HG03280 (cell line): ENCODE results near the gene CLK4.

ENCODE experiments used
- ATAC-seq: cut with Tn5 transposase; IDR thresholded peaks from one replicate; pipeline ENCODE4 v1.9.1; 2021; ENCODE audit warnings: mild to moderate bottlenecking, moderate library complexity; ENCODE audit not compliant: unreplicated experiment

CLK4 gene

DNA sequence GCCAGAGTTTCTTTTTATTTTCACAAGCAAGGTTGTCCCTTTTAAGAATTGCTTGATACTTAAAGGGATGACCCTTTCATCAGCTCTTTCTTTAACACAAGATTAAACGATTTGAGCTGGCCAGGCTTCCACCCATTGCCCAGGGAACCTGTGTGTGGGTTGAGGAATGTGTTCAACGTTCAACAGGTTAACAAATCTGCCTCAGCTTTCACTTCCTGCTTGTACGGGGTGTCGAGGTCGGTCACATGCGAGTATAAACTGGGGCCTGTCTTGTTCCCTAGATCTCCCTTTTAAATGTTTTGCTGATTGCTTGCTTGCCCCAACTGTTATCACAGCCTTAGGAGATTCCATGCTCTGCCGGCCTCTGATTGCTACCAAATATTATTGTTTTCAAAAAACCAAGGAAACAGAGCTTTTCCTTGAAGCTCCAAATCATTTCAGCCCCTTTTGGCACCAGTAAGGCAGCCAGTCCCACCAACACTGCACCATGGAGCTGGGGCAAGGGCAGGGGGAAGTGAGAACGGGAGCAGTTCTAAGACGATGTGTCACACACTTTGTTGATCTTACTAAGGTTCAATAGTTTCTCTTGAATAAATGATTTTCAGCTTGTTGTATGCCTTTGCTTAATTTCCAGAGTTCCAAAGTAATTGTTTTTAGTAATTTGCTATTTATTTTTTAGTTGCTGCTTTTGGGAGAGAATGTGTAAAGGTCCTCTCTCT is 10.7 kb upstream of the CLK4 start:
- no peak for ATAC-seq

DNA sequence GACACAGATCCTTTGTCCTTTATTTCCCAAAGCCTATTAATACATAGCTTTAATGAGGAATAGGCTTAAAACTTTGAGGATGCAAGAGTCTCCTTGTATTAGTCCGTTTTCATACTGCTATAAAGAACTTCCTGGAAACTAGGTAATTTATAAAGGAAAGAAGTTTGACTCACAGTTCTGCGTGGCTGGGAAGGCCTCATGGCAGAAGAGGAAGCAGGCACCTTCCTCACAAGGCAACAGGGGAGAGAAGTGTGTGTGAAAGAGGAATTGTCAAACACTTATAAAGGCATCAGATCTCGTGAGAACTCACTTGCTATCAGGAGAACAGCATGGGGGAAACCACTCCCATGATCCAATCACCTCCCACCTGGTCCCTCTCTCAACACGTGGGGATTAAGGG is 5.4 kb upstream of the CLK4 start:
- ATAC-seq, result no peak

GRCh38 chr5:178630951-178631350 is 4.1 kb upstream of the CLK4 start:
- no peak for ATAC-seq

DNA sequence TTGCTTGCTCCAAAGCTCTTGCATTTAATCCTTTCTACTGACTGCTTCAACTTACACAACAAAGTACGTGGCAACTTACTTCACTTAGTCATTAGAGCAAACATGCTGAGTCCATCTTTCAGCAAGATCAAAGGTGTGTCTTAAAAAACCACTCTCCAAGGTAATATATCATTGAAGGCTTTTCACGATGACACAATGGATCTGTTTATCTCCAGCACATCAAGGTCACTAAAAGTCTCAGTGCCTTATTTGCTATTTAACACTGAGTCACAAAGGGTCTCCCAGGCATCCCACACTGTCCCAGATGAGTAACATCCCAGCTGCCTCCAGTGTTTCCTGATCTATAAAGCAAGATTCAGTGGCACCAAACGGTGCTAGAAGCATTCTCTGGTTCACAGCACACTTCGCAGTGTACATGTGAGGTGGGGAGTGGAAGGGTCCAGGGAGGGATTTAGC is 3.7 kb upstream of the CLK4 start:
- no peak for ATAC-seq

DNA sequence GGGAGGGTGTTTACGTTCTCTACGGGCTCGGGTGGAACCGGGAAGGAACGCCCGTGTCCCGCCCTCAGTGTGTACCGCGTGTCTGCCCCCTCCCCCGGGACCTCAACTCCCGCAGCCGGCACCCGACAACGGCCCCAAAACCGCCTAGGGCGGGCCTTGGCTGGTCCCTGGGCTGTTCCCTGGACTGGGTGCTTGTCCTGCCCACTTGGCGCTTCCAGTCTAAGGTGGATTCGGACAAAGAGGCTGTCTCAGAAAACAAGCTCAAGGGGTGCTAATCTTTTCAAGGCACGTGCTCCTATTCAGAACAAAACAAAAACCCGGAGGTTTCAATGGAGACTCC is 379 bp upstream of the CLK4 start:
- no peak for ATAC-seq

DNA sequence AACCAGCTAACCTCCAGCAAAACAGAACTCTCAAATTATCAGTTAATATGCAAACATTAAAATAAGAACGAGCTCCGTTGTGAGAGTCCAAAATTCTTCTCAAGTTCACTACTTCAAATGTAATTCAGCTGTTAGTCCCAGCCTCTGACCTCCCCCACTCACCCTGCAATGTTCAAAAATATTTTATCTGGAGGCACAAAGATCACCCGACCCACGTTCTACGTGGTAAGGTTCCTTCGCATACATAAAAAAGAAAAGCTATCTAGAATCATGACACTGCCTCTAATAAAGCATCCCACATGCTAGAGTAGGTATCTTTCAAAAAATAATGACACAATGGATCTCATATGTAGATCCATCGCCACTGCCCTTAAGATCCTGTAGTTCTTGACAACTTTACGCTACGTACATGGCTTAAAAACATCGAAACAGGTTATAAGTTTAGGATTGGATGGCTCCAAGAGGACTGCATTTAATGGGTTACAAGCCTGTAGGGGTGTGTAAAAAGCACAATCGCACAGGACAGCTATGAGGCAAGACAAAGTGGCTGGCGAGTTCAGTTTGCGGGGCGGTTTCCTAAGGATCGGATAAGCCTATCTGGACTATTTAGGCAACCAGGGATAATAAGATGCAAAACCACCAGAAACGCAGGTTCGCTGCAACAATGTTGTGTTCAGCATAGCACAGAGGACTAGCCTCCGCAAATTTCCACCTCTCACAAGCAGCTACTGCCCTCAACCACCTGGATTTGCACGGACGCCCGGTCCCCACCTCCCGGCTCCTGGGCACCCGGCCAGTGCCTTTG is 969 bp downstream of the CLK4 start:
- peak; percentile 25 for ATAC-seq

DNA sequence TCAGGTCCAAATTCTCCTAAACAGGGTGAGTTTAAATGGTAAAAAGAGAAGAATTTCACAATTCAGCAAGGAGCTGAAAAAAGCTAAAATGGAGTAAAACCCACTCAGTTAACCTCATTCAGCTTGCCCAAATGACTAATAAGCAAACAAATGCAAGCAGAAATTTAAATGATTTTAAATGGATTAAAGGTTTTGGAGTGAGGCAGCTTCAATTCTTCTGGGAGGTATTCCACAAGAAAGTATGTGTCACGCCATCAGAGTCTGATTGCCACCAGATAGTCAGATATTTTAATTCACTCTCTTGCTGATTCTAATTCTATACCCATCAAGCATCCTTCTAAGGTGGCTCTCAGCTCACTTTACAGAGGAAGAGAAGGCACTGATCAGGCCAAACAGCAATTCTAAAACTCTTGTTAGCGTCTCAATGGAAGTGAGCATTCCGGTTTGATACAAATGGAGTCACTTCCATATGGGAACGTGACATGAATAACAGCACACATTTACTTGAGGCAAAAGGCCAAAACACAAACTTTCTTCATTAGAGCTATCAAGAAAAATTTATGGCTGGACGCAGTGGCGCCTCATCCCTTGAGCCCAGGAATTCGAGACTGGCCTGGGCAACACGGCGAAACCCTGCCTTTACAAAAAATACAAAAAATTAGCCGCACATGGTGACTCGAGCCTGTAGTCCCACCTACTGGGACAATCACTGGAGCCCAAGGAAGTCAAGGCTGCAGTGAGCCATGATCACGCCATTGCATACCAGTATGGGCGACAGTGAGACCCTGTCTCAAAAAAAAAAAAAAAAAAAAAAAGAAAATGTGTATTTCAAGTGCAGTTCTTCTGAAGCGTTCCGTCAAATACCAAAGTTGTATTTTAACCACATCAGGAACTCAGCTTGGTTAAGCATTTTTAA is 2.0 kb downstream of the CLK4 start:
- no peak for ATAC-seq

DNA sequence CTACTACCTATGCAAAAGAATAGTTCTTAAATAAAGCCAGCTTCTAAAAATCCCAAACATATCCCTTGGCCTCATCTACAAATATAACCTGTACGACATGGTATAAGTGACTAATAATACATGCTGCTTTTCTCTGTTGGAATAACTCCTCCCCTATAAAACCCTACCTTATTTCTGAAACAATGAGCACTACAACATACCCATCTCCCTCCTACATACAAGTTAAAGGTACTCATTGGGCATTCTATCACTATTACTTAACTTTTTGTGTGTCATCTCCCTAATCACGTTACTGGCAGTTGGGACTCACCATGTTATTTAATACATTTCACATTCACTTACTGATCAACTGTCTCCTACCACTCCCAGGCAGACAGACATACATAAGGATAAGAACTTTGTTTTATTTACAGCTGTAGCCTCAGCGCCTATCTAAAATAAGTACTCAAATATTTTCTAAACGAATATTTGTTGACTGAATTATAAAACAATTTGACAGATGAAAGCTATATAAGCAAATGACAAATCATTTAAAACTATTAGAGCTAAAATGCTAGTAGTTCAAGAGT is 4.1 kb downstream of the CLK4 start:
- ATAC-seq, result no peak

GRCh38 chr5:178619390-178619789 is 7.5 kb downstream of the CLK4 start:
- no peak for ATAC-seq

DNA sequence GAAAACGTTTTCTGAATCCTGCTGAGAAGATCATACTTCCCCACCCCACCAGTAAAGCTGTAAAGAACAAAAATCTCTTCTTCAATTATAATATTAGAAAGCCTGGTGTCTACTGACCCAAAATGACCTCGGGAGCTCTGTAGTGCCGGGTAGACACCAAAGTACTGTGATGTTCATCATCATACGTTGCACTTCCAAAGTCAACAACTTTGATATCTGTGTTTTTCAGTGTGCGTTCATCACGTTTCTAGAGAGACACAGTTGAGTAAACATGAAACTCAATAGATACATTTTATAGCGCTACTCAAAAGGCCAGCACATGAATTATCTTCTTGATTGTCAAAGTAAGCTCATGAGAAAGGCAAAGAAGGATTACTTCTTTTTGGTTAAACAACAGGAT is 14.6 kb downstream of the CLK4 start:
- no peak for ATAC-seq

DNA sequence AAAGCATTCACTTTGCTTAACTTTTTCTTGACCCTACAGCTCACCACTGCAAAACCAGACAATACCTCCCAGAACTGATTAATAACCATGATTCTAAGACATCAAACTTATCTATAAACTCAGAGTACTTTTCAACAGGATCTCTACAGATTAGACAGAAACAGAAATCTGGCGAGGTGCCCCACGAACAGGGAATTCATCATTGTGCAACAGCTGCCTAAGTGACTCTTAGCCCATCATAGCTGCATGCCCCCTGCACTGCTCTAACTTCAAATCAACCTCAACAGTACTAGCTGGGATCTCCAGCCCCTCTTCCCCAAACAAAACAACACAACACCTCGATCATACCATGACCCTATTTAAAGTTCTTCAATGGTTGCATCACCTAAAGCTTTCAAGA is 20.6 kb downstream of the CLK4 start:
- no peak for ATAC-seq

- ATAC-seq, result no peak
Measured at GRCh38 chr5:178605788-178606187, 21.1 kb downstream of the CLK4 start.

GRCh38 chr5:178602752-178603151 is 24.1 kb downstream of the CLK4 start:
- ATAC-seq, result no peak

- no peak for ATAC-seq
Measured at GRCh38 chr5:178595750-178596149, 31.1 kb downstream of the CLK4 start.

DNA sequence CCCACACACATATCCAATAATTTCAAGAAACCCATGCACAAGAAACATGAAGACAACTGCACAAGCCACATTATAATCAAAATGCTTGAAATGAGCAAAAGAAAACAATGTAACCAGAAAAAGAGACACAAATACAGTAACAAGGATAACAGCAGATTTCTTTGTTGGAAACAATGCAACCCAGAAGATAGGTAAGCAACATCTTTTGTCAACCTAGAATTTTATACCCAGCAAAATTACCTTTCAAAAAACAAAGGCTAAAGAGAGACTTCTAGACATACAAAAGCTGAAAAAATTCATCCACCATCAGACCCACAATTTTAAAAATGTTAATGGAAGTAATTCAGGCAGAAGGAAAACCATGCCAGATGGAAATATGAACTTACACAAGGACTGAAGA is 31.7 kb downstream of the CLK4 start:
- no peak for ATAC-seq

DNA sequence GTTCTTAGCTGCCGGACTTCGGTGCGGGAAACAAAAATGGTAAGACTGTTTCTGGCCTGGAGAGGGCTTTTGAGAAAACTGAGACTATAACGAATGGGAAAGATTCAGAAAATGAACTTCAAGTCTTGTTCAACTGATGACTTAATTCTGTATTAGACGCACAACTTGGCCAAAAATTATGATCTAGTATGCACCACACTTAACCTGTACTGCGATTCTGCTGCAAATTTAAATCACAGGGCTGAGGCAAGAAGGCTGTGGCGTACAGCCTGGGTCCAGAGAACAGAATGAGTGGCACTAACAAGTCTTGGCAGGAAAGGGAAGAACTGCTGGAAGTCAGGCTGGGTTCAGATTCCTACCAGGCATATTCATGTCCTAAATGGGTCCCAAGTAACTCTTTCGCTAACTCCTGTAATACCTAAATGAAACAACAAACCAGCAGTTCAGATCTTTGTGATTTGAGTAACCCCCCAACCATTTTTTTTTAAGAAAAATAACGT is 35.9 kb downstream of the CLK4 start:
- no peak for ATAC-seq

DNA sequence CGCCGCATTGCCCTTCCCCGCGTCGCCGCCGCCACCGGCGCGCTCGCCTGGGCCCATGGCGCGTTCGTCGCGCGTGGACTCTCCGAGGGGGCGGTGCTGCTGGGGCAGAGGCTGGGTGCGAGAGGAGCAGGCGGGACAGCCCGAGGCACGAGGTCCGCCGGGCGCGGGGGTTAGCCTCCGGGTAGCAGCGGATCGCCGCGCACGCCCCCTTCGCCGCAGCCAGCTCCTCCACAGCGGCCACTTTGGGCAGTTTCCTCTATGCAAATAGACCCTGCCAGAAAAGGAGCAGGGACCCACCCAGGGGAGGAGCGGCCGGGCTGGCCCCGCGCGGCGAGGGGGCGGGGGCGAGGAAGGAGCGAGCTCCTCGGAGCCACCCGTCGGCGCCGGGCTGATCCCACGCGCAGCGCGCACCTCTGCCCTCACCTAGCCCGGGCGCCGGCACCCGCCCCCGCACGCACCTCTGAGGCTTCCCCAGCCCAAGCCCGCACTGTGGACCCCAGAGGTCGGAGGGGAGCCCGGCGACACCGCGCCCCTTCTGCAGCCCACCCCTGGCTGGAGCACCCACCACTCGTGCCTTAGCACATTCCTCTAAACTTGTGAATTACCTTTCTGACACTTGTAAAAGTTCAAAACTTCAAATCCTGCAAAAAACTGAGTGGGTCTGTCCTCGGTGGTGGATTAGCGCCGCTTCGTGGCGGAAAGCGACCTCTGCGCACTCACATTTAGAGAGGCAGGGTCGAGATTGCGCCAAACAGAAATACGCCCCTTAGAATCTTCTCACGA is 36.5 kb downstream of the CLK4 start, which contains the start of gene COL23A1:
Gene COL23A1 (minus strand): TSS at position 253 of the 783 bp plus-strand sequence.
- no peak for ATAC-seq

DNA sequence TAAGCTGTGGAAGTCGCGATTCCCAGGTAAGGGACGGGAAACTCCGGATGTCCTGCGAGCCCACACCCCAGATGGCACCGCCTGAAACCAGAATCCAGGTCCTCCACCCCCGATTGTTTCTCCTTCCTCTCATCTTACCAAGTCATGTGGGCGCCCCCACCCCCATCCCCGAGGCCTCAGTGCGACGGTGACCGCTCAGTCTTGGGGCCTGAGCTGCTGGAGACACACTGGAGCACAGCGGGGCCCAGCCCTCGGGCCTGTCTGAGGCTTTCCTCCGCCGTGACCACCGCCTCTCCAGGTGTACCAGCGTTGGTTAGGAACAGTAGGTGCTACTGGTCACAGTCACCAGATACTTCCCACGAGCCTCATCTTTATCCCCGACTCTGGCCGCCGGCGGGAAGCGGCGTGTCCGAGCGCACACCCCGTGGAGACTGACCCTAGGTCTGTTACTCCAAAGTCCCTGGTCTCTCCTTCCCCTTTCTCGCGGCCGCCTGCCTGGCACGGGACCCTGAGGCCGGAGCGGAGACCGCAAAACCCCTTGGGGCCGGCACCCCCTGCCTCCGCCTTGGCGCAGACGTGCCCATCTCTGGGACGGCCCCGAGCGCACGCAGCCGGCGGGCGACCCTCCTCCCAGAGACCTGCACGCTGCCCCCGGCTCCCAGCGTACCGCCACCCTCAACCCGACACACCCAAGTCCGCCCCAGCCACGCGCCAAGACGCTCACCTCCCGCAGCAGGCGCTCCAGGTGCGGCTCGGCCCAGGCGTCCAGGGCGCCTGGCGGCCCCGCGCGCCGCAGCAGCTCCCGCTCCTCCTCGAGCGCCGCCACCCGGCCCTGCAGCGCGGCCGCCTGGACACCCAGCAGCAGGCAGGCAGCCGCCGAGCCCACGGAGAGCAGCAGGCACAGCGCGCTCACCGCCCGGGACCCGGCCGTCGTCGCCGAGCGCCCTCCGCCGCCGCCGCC is 37.4 kb downstream of the CLK4 start:
- no peak for ATAC-seq

GRCh38 chr5:178588769-178589168 is 38.1 kb downstream of the CLK4 start:
- no peak for ATAC-seq
